Measurements from ENCODE around the gene CFAP97.
"Not testable (repeated sequence)": the region's sequence is repeated elsewhere in the genome, so short reads cannot be mapped to it uniquely, and the experiment has no call there.

The CFAP97 gene

DNA sequence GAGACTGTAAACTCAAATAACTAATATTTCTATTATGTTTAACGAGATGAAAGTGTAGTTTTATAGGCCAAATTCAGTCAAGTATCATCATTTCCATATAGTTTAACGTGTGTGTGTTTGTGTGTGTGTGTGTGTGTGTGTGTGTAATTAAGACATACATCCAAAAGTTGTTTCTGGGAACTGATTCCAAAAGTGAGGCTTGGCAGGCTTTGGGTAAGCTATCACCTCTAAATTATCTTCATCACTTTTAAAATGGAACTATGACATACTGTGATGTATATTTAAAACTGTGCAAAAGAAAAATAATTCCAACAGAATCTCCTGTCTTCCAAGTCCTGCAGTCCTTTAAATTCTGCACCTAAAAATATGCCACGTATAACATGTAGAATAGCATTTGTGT, 79.8 kb downstream of the CFAP97 start:
- H3K27me3 ChIP-seq (ENCODE audit: control insufficient read depth, insufficient read depth, low read length), result peaks cover 25% of the 10 kb centered on the region
- no peak overlapping the region for H3K9ac ChIP-seq (ENCODE audit: low read length)
- H3K4me3 ChIP-seq (ENCODE audit: low read length), result no peak overlapping the region
- H3K36me3 ChIP-seq (ENCODE audit: control insufficient read depth, insufficient read depth, low read length), result no peaks in the 10 kb centered on the region
- no peaks in the 10 kb centered on the region for H3K9me3 ChIP-seq (ENCODE audit: control insufficient read depth, low read length)
- H3K4me1 ChIP-seq (ENCODE audit: control insufficient read depth, insufficient read depth, low read length), result peaks cover 13% of the 10 kb centered on the region

DNA sequence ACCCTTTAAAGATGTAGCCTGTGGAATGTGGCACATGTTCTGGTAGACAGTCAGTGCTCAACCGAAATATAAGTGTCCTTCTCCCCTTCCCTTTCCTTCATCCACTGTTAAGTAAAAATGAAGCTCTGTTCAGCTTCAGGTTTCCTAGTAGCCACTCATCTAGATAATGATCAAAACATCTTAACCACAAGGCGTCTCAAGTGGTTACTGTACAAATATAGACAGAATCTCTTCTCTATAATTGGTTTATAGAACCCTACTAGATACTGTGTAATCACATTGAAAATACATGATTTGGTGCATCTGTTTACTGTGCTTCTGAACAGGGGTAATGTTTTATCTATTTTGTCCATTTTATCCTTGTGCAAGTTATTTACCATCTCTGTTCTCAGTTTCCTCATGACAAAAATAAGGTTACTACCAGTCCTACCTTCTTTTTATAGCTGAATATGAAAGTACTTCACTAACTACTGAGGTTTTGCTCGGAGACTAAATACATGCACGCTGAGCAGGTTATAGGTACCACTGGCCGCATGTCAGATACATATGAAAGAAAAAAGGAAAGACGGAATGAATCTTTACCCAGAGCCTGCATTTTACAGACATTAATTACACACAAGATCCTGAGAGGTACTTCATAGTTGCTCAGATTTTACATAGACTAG, 81.0 kb downstream of the CFAP97 start:
- Histone ChIP-seq H3K9ac (ENCODE audit: low read length) (no peak overlapping the region), H3K4me3 (ENCODE audit: low read length) (no peak overlapping the region), H3K27me3 (ENCODE audit: control insufficient read depth, insufficient read depth, low read length) (peaks cover 16% of the 10 kb centered on the region), H3K4me1 (ENCODE audit: control insufficient read depth, insufficient read depth, low read length) (peaks cover 6% of the 10 kb centered on the region), H3K36me3 (ENCODE audit: control insufficient read depth, insufficient read depth, low read length) (no peaks in the 10 kb centered on the region), H3K9me3 (ENCODE audit: control insufficient read depth, low read length) (no peaks in the 10 kb centered on the region)

DNA sequence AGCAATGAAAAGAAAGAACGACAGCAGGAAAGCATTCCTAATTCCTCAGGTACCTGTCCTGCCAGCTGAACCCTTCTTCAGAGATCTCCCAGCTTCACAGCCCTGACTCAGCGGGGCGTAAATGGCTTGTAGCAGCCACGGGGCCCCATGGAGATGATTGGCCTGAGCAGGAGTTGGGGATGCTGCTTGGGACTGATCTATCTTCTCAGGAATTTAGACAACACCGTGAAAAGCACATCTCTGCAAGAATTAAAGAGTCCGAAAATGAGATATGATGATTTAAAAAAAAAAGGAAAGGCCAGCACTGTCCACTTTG, 83.2 kb downstream of the CFAP97 start:
- Histone ChIP-seq H3K4me1 (ENCODE audit: control insufficient read depth, insufficient read depth, low read length) (peaks cover 7% of the 10 kb centered on the region), H3K27me3 (ENCODE audit: control insufficient read depth, insufficient read depth, low read length) (peaks cover 5% of the 10 kb centered on the region), H3K4me3 (ENCODE audit: low read length) (no peak overlapping the region), H3K9me3 (ENCODE audit: control insufficient read depth, low read length) (no peaks in the 10 kb centered on the region), H3K36me3 (ENCODE audit: control insufficient read depth, insufficient read depth, low read length) (no peaks in the 10 kb centered on the region), H3K9ac (ENCODE audit: low read length) (no peak overlapping the region)

DNA sequence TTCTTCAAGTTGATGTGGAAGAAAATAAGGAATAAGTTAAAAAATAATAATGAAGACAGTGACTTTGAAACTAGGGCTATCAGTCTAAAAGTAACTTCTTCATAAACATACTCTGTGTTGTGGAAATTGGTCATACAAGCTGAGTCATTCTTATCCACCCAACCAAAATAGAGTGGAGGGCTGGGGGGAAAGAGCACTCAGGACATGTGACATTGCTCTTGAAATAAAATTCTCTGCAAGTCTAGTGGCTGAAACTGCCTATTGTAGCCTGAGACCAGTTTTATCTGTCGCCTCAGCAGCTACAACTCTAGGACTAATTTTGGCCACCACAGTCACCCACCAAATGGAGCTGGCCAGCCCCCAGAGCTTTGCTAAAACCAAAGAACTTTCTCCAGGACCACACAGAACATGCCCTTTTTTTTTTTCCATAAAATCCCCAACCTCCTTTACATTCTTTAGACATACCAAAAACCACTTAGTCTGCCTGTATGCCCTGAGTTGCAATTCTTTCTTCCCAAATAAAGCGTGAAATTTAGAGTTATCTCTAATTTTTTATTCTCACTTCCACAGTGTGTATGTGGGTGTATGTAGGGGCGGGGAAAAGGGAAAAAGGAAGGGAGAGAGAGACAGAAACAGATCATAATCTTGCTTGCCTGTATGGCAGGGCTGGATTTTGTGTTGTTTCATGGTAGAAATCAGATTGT, 83.7 kb downstream of the CFAP97 start:
- Histone ChIP-seq H3K4me1 (ENCODE audit: control insufficient read depth, insufficient read depth, low read length) (peaks cover 12% of the 10 kb centered on the region), H3K9me3 (ENCODE audit: control insufficient read depth, low read length) (no peaks in the 10 kb centered on the region), H3K27me3 (ENCODE audit: control insufficient read depth, insufficient read depth, low read length) (peaks cover 3% of the 10 kb centered on the region), H3K36me3 (ENCODE audit: control insufficient read depth, insufficient read depth, low read length) (no peaks in the 10 kb centered on the region), H3K4me3 (ENCODE audit: low read length) (no peak overlapping the region), H3K9ac (ENCODE audit: low read length) (no peak overlapping the region)

DNA sequence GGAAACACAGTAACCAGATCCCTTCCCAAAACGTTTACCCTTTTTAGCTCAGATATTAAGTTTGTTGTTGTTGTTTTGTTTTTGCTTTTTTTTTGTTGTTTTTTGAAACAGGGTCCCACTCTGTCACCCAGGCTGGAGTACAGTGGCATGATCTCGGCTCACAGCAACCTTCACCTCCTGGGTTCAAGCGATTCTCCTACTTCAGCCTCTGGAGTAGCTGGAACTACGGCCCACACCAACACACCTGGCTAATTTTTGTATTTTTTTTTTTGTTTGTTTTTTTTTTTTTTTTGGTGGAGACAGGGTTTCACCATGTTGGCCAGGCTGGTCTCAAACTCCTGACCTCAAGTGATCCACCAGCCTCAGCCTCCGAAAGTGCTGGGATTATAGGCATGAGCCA, 84.3 kb downstream of the CFAP97 start:
- not testable (repeated sequence) for H3K9ac ChIP-seq (ENCODE audit: low read length); H3K36me3 ChIP-seq (ENCODE audit: control insufficient read depth, insufficient read depth, low read length); H3K4me3 ChIP-seq (ENCODE audit: low read length); H3K27me3 ChIP-seq (ENCODE audit: control insufficient read depth, insufficient read depth, low read length); H3K9me3 ChIP-seq (ENCODE audit: control insufficient read depth, low read length)
- H3K4me1 ChIP-seq (ENCODE audit: control insufficient read depth, insufficient read depth, low read length), result peaks cover 13% of the 10 kb centered on the region

DNA sequence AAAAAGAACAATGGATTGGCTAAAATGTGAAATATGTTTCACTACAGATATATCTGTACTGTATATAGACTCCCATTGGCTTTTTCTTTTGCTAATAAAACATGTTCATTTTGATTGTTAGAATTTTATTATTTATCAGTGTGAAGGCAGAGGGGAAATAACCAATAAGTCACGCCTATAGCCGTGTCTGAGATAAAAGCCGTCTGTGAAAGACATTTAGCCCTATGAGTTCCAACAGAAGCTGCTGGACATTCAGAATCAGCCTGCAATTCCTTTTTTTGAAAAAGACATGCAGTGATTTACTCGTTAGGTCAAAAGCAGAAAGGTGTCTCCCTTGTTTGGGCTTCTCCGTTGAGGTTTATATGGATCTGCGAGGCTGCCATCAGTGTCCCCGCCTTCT, 84.9 kb downstream of the CFAP97 start:
- Histone ChIP-seq H3K4me1 (ENCODE audit: control insufficient read depth, insufficient read depth, low read length) (peaks cover 13% of the 10 kb centered on the region), H3K27me3 (ENCODE audit: control insufficient read depth, insufficient read depth, low read length) (no peaks in the 10 kb centered on the region), H3K36me3 (ENCODE audit: control insufficient read depth, insufficient read depth, low read length) (no peaks in the 10 kb centered on the region)

DNA sequence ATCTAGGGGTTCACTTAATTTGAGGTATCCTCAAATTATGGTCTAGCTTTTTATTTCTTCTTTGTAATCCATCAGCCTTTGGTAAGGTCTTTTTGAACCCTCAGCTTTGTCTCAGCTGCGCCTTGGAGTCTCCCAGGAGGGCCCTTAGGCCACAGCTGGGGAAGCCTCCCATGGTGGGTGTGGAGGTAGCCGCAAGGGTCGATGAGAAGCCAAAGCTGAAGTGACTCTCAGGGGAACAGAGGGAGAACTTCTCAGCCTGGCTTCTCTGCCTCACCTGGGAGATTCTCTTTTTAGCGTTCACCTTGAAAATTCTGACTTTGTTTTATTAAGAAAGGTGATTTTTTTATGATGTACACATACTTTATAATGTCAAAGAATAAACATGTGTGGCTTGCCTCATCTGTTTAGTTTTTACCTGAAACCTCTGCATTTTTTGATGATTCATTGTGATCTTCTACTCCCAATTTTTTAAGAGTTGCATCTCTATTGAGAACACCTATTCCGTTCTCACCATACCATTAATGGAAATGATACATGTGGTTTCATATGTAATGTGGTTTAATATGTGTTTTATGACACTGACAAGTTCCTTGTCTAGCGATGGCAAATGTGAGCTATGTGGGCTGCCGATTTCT, 86.4 kb downstream of the CFAP97 start:
- Histone ChIP-seq H3K27me3 (ENCODE audit: control insufficient read depth, insufficient read depth, low read length) (no peaks in the 10 kb centered on the region), H3K4me3 (ENCODE audit: low read length) (no peak overlapping the region), H3K4me1 (ENCODE audit: control insufficient read depth, insufficient read depth, low read length) (peaks cover 17% of the 10 kb centered on the region), H3K36me3 (ENCODE audit: control insufficient read depth, insufficient read depth, low read length) (no peaks in the 10 kb centered on the region), H3K9ac (ENCODE audit: low read length) (no peak overlapping the region), H3K9me3 (ENCODE audit: control insufficient read depth, low read length) (no peaks in the 10 kb centered on the region)

More for the DNA sequence above, 84.9 kb downstream of the CFAP97 start:
- Histone ChIP-seq H3K4me3 (ENCODE audit: low read length) (no peak overlapping the region), H3K9me3 (ENCODE audit: control insufficient read depth, low read length) (no peaks in the 10 kb centered on the region), H3K9ac (ENCODE audit: low read length) (no peak overlapping the region)

DNA sequence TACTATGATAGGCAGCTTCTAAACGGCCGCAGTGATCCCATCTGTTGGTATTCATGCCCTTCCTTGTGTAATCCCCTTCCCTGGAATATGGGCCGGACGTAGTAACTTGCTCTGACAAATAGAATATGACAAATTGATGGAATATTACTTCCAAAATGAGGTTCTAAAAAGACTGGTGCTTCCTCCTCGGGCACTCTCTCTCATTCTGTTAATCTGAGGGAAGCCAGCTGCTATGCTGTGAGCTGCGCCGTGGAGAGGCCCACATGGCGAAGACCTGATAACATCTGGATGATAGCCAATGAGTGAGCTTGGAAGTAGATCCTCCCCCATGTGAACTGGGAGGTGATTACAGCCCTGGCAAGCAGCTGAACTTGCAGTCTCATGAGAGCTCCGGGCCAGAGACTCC, 88.0 kb downstream of the CFAP97 start:
- Histone ChIP-seq H3K36me3 (ENCODE audit: control insufficient read depth, insufficient read depth, low read length) (no peaks in the 10 kb centered on the region), H3K9ac (ENCODE audit: low read length) (no peak overlapping the region), H3K27me3 (ENCODE audit: control insufficient read depth, insufficient read depth, low read length) (no peaks in the 10 kb centered on the region), H3K9me3 (ENCODE audit: control insufficient read depth, low read length) (no peaks in the 10 kb centered on the region), H3K4me1 (ENCODE audit: control insufficient read depth, insufficient read depth, low read length) (peaks cover 30% of the 10 kb centered on the region), H3K4me3 (ENCODE audit: low read length) (no peak overlapping the region)

DNA sequence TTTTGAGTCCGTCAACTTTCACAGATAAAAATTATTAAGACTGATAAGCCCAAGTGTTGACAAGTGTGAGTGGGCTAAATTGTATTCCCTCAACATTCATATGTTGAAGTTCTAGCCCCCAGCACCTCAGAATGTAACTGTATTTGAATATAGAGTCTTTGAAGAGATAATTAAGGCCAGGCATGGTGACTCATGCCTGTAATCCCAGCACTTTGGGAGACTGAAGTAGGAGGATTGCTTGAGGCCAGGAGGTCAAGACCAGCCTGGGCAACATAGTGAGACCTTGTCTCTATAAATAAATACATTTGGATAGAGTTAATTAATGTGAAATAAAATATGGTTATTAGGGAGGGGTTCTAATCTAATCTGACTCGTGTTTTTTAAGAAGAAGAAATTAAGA, 90.5 kb downstream of the CFAP97 start:
- H3K4me1 ChIP-seq (ENCODE audit: control insufficient read depth, insufficient read depth, low read length), result peaks cover 45% of the 10 kb centered on the region
- no peaks in the 10 kb centered on the region for H3K36me3 ChIP-seq (ENCODE audit: control insufficient read depth, insufficient read depth, low read length)
- no peaks in the 10 kb centered on the region for H3K9me3 ChIP-seq (ENCODE audit: control insufficient read depth, low read length)
- no peak overlapping the region for H3K9ac ChIP-seq (ENCODE audit: low read length)
- no peak overlapping the region for H3K4me3 ChIP-seq (ENCODE audit: low read length)
- H3K27me3 ChIP-seq (ENCODE audit: control insufficient read depth, insufficient read depth, low read length), result no peaks in the 10 kb centered on the region

DNA sequence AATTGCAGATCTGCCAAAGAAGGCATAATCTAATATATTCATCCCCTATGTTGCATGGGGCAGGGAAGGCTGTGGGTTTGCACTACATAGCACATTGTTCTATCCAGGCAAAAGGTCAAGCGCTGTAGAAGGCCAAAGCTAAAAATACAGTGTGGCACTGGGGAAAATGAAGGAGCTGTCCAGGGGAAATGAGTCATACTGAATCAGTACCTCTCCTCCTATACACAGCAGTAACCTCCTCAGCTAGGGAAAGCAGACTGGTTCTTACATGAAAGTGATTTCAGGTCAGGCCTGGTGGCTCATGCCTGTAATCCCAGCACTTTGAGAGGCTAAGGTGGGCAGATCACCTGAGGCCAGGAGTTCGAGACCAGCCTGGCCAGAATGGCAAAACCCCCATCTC, 91.7 kb downstream of the CFAP97 start:
- no peaks in the 10 kb centered on the region for H3K36me3 ChIP-seq (ENCODE audit: control insufficient read depth, insufficient read depth, low read length)

DNA sequence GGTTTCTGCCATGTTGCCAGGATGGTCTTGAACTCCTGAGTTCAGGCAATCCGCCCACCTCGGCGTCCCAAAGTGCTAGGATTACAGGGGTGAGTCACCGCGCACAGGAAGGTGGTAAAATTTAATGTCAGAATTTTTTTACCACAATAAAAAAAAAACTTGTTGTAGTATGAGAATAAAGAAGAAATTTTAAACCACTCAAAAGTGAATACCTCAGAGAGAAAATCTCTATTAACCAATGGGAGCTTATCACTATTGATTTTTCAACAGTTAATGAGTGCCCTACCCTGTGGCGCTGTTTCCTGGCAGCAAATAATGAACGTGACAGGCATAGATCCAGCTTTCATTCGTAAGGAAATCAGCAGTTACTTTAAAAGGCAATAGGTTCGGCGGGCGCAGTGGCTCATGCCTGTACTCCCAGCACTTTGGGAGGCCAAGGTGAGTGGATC, 93.4 kb downstream of the CFAP97 start:
- Histone ChIP-seq H3K36me3 (ENCODE audit: control insufficient read depth, insufficient read depth, low read length) (no peaks in the 10 kb centered on the region), H3K9me3 (ENCODE audit: control insufficient read depth, low read length) (no peaks in the 10 kb centered on the region), H3K9ac (ENCODE audit: low read length) (no peak overlapping the region), H3K4me3 (ENCODE audit: low read length) (no peak overlapping the region), H3K4me1 (ENCODE audit: control insufficient read depth, insufficient read depth, low read length) (peaks cover 36% of the 10 kb centered on the region), H3K27me3 (ENCODE audit: control insufficient read depth, insufficient read depth, low read length) (no peaks in the 10 kb centered on the region)

More for the DNA sequence above, 91.7 kb downstream of the CFAP97 start:
- Histone ChIP-seq H3K4me1 (ENCODE audit: control insufficient read depth, insufficient read depth, low read length) (peaks cover 45% of the 10 kb centered on the region), H3K9ac (ENCODE audit: low read length) (no peak overlapping the region), H3K4me3 (ENCODE audit: low read length) (no peak overlapping the region), H3K27me3 (ENCODE audit: control insufficient read depth, insufficient read depth, low read length) (no peaks in the 10 kb centered on the region), H3K9me3 (ENCODE audit: control insufficient read depth, low read length) (no peaks in the 10 kb centered on the region)

DNA sequence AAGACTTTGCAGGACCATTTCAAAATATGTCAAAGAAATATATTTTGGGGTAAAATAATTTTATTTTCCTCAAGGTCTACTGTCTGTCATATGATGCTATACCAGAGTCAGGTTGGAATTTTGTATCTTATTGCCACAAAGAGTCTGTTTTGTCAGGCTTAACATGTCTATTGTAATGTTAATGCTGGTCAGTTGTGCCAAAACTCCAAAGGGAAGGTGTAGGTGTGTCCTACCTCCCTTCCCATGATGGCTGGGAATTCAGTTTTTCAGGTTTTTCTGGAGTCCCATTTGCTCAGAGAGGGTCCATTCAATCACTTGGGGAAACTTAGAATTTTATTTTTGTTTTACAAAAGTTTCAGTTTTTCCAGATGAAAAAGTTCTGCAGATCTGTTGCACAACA, 94.1 kb downstream of the CFAP97 start:
- H3K4me1 ChIP-seq (ENCODE audit: control insufficient read depth, insufficient read depth, low read length), result peaks cover 32% of the 10 kb centered on the region
- no peaks in the 10 kb centered on the region for H3K9me3 ChIP-seq (ENCODE audit: control insufficient read depth, low read length)
- H3K36me3 ChIP-seq (ENCODE audit: control insufficient read depth, insufficient read depth, low read length), result no peaks in the 10 kb centered on the region
- no peak overlapping the region for H3K4me3 ChIP-seq (ENCODE audit: low read length)
- H3K9ac ChIP-seq (ENCODE audit: low read length), result no peak overlapping the region
- no peaks in the 10 kb centered on the region for H3K27me3 ChIP-seq (ENCODE audit: control insufficient read depth, insufficient read depth, low read length)
